Mammary epithelial cell (primary cell): ENCODE data around the gene LILRB3.

Experiments used
- CTCF ChIP-seq, 2 donors: IDR thresholded peaks in 1 of 2; conservative IDR thresholded peaks in 1 of 2; 2 replicates each; pipeline ENCODE4 v1.5.1; 2011 to 2012; ENCODE audit warnings: inconsistent platforms in 2 of 2, low read length in 2 of 2, mild to moderate bottlenecking in 2 of 2, control low read depth in 1 of 2, low read depth in 1 of 2; ENCODE audit not compliant: insufficient read depth in 1 of 2; ENCODE audit errors: extremely low read depth in 1 of 2
- EZH2 ChIP-seq: IDR thresholded peaks from 2 replicates; pipeline ENCODE4 v1.6.1; 2012; ENCODE audit warnings: low read length, inconsistent platforms, borderline replicate concordance

GRCh38 chr19:54179262-54179852 lies 43.5 kb downstream of the LILRB3 start:
- TF ChIP-seq EZH2 (no peak), CTCF (conservative IDR thresholded peaks at IDR 0.05 in 1 of 2, IDR thresholded peaks at IDR 0.05 in 1 of 2; ENCODE audit: extremely low read depth in 1 of 2, insufficient read depth in 1 of 2, low read depth in 1 of 2, low read length in 2 of 2) (no peak)
